Mesenchymal stem cell (in vitro differentiated cells and primary cell): Measurements from ENCODE around the gene TEX53.

ENCODE experiments used
- DNase-seq: peaks from one replicate; pipeline ENCODE4 v3.0.0-alpha.2; 2013
- H2AFZ ChIP-seq: one replicate; pipeline ENCODE4 v1.6.1; 2013; ENCODE audit warnings: low read depth, mild to moderate bottlenecking, control low read depth, inconsistent platforms, low read length, moderate library complexity
- H2AK5ac ChIP-seq: 2 replicates; pipeline ENCODE4 v1.6.1; 2013; ENCODE audit warnings: low read length, moderate library complexity, mild to moderate bottlenecking, inconsistent platforms; ENCODE audit not compliant: severe bottlenecking
- H2BK120ac ChIP-seq: one replicate; pipeline ENCODE4 v1.6.1; 2013; ENCODE audit warnings: low read depth, mild to moderate bottlenecking, inconsistent platforms, low read length, moderate library complexity
- H2BK12ac ChIP-seq, 2 experiments: one replicate each; pipeline ENCODE4 v1.6.1; 2013; ENCODE audit warnings: inconsistent platforms in 2 of 2, low read length in 2 of 2, mild to moderate bottlenecking in 2 of 2, moderate library complexity in 2 of 2, control low read depth in 1 of 2
- H2BK15ac ChIP-seq: one replicate; pipeline ENCODE4 v1.6.1; 2013; ENCODE audit warnings: mild to moderate bottlenecking, low read depth, inconsistent platforms; ENCODE audit not compliant: poor library complexity, severe bottlenecking
- H2BK5ac ChIP-seq: 2 replicates; pipeline ENCODE4 v1.6.1; 2013; ENCODE audit warnings: low read depth, mild to moderate bottlenecking, low read length, control low read depth, inconsistent platforms; ENCODE audit not compliant: poor library complexity, severe bottlenecking
- H3K14ac ChIP-seq, 2 experiments: one replicate each; pipeline ENCODE4 v1.6.1; 2013; ENCODE audit warnings: inconsistent platforms in 2 of 2, low read length in 2 of 2, control low read depth in 1 of 2, mild to moderate bottlenecking in 1 of 2, moderate library complexity in 1 of 2
- H3K18ac ChIP-seq, 2 experiments: one replicate each; pipeline ENCODE4 v1.6.1; 2013; ENCODE audit warnings: inconsistent platforms in 2 of 2, low read length in 2 of 2, control low read depth in 1 of 2, low read depth in 1 of 2, mild to moderate bottlenecking in 1 of 2
- H3K23ac ChIP-seq, 2 experiments: one replicate each; pipeline ENCODE4 v1.6.1; 2013; ENCODE audit warnings: inconsistent platforms in 2 of 2, low read length in 2 of 2, mild to moderate bottlenecking in 2 of 2, moderate library complexity in 2 of 2, control low read depth in 1 of 2
- H3K27ac ChIP-seq: 2 replicates; pipeline ENCODE4 v1.5.1; 2013; ENCODE audit warnings: mild to moderate bottlenecking, moderate library complexity, low read length, control low read depth, inconsistent platforms; ENCODE audit not compliant: poor library complexity, severe bottlenecking
- H3K27me3 ChIP-seq, 2 experiments: 2 replicates each; pipeline versions ENCODE4 v1.6.1 to v1.7.0; 2013; ENCODE audit warnings: low read length in 2 of 2, mild to moderate bottlenecking in 2 of 2, moderate library complexity in 2 of 2, control low read depth in 1 of 2, inconsistent platforms in 1 of 2; ENCODE audit not compliant: control insufficient read depth in 1 of 2, insufficient read depth in 1 of 2
- H3K36me3 ChIP-seq, 2 experiments: 2 replicates each; pipeline versions ENCODE4 v1.6.1 to v1.7.0; 2013; ENCODE audit warnings: low read length in 2 of 2, control low read depth in 1 of 2, inconsistent platforms in 1 of 2, low read depth in 1 of 2, mild to moderate bottlenecking in 1 of 2; ENCODE audit not compliant: insufficient read depth in 2 of 2, control insufficient read depth in 1 of 2
- H3K4ac ChIP-seq, 2 experiments: one replicate each; pipeline ENCODE4 v1.6.1; 2013; ENCODE audit warnings: inconsistent platforms in 2 of 2, low read length in 2 of 2, mild to moderate bottlenecking in 2 of 2, moderate library complexity in 2 of 2, control low read depth in 1 of 2, low read depth in 1 of 2
- H3K4me1 ChIP-seq: 2 replicates; pipeline ENCODE4 v1.6.1; 2013; ENCODE audit warnings: low read depth, low read length, control low read depth; ENCODE audit not compliant: control insufficient read depth, insufficient read depth
- H3K4me2 ChIP-seq: 2 replicates; pipeline ENCODE4 v1.6.1; 2013; ENCODE audit warnings: low read length, mild to moderate bottlenecking, inconsistent platforms; ENCODE audit not compliant: poor library complexity, severe bottlenecking
- H3K4me3 ChIP-seq, 2 experiments: 2 replicates each; pipeline versions ENCODE4 v1.5.1 to v1.7.0; 2013; ENCODE audit warnings: low read length in 2 of 2, mild to moderate bottlenecking in 2 of 2, control low read depth in 1 of 2, low read depth in 1 of 2; ENCODE audit not compliant: insufficient read depth in 1 of 2
- H3K79me1 ChIP-seq: replicated peaks from 2 replicates; pipeline ENCODE4 v1.6.1; 2013; ENCODE audit warnings: mild to moderate bottlenecking, control low read depth, low read length, inconsistent platforms; ENCODE audit not compliant: poor library complexity, severe bottlenecking
- H3K9ac ChIP-seq: 2 replicates; pipeline ENCODE4 v1.7.0; 2013; ENCODE audit warnings: mild to moderate bottlenecking, low read length, moderate library complexity
- H3K9me3 ChIP-seq: 2 replicates; pipeline ENCODE4 v1.7.0; 2013; ENCODE audit warnings: mild to moderate bottlenecking, low read length; ENCODE audit not compliant: control insufficient read depth
- H4K8ac ChIP-seq: one replicate; pipeline ENCODE4 v1.6.1; 2013; ENCODE audit warnings: inconsistent platforms, mild to moderate bottlenecking, low read length, moderate library complexity
- H4K91ac ChIP-seq: one replicate; pipeline ENCODE4 v1.6.1; 2013; ENCODE audit warnings: mild to moderate bottlenecking, low read length, inconsistent platforms
- WGBS: methylation state at CpG from one replicate; pipeline ENCODE4 v1.1.7; 2013; ENCODE audit warnings: mixed read lengths; 5-methylcytosine and 5-hydroxymethylcytosine counted together

TEX53 gene

DNA sequence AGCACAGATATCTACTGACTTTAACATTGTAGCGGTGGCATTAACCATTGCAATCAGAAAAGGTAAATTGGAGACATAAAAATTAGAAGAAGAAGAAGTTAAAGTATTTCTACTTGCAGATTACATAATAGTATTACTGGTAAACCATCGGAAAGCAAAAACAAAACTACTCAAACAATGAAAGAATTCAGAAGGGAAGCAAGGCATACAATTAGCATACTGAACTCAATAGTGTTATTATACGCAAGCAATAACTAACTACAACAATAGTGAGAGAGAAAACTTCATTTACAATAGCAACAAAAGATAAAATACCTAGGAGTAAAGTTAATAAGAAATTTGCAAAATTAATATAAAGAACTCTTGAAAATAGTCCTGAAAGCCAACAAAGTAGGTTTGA is 6.6 kb upstream of the TEX53 start:
- no CpG with 5 or more reads among the region's 3 CpGs for WGBS
- no peaks in the 10 kb centered on the region for H3K9me3 ChIP-seq
- no peak overlapping the region for H4K8ac ChIP-seq
- H3K4me2 ChIP-seq = no peak overlapping the region
- no peaks in the 10 kb centered on the region for H3K36me3 ChIP-seq
- no peaks in the 10 kb centered on the region for H3K79me1 ChIP-seq
- H3K18ac ChIP-seq = no peak overlapping the region
- no peak overlapping the region for H3K27ac ChIP-seq
- no peak overlapping the region for H2BK12ac ChIP-seq
- H3K4ac ChIP-seq = no peak overlapping the region
- H3K4me3 ChIP-seq = no peak overlapping the region
- no peak overlapping the region for H2BK15ac ChIP-seq
- H4K91ac ChIP-seq = no peak overlapping the region
- no peak overlapping the region for H2AK5ac ChIP-seq
- no peaks in the 10 kb centered on the region for H3K4me1 ChIP-seq
- no peak overlapping the region for H2AFZ ChIP-seq
- no peak overlapping the region for H2BK5ac ChIP-seq
- no peak for DNase-seq
- no peak overlapping the region for H3K23ac ChIP-seq
- peaks cover 9 to 30% of the 10 kb centered on the region in 2 experiments for H3K27me3 ChIP-seq
- no peak overlapping the region for H3K14ac ChIP-seq
- H3K9ac ChIP-seq = no peak overlapping the region
- no peak overlapping the region for H2BK120ac ChIP-seq

DNA sequence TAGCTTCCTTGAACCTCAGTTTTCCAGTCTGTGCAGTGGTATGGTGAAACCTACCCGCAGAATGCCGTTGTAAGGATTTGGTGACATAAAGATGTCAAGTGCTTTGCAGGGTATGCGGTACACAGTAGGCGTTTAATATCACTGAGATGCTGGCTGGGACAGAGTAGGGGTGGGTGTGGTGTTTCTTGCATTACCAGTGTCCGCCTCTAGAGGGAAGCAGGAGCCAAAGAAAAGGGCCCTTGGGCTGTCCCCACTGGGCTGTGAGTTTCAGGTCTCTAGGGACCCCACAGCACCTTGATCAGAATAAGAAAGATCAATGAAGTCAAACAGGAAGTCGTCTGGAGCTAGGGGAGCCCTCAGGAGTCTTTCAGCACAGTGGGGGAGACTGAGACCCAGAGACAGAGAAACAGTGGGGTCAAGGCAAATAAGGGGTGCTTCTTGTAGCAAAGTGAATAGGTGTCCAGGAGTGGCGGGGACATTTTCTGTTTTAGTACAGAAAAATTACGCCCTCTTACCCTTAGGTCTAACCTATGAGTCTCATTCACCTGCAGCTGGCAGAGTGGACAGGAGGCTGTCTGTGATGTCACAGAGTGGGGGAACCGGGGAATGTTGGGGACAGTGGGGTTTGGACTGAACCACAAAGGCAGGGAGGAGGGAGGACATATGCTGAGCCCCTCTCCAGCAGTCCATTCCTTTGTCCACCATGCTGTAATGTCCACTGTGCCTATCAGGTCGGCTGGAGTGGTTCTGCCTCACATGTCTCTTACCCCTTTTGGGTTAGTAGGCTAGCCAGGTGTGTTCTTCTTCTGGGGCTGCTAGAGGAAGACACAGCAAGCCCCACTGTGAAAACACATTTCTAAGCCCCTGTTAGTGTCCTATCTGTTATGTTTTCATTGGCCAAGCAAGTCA is 4.7 kb upstream of the TEX53 start:
- no peak overlapping the region for H2BK5ac ChIP-seq
- H4K91ac ChIP-seq = no peak overlapping the region
- no peak overlapping the region for H3K4me3 ChIP-seq
- H3K27me3 ChIP-seq = peaks cover 9 to 26% of the 10 kb centered on the region in 2 experiments
- peak overlapping the region in 1 of 2 experiments; percentile 51 for H2BK12ac ChIP-seq
- H3K9me3 ChIP-seq = no peaks in the 10 kb centered on the region
- no peak overlapping the region for H3K18ac ChIP-seq
- no peak overlapping the region for H3K4me2 ChIP-seq
- DNase-seq = peak; percentile 54
- no peak overlapping the region for H3K4ac ChIP-seq
- no peak overlapping the region for H3K9ac ChIP-seq
- H3K27ac ChIP-seq = no peak overlapping the region
- H2BK120ac ChIP-seq = no peak overlapping the region
- no peak overlapping the region for H3K23ac ChIP-seq
- H4K8ac ChIP-seq = no peak overlapping the region
- no peak overlapping the region for H2AFZ ChIP-seq
- H3K79me1 ChIP-seq = no peaks in the 10 kb centered on the region
- peaks cover 5% of the 10 kb centered on the region for H3K4me1 ChIP-seq
- no peak overlapping the region for H3K14ac ChIP-seq
- 34% methylated on average over 8 of the region's 10 CpGs for WGBS
- peak overlapping the region; percentile 16 for H2AK5ac ChIP-seq
- peak overlapping the region; percentile 82 for H2BK15ac ChIP-seq
- H3K36me3 ChIP-seq = no peaks in the 10 kb centered on the region

DNA sequence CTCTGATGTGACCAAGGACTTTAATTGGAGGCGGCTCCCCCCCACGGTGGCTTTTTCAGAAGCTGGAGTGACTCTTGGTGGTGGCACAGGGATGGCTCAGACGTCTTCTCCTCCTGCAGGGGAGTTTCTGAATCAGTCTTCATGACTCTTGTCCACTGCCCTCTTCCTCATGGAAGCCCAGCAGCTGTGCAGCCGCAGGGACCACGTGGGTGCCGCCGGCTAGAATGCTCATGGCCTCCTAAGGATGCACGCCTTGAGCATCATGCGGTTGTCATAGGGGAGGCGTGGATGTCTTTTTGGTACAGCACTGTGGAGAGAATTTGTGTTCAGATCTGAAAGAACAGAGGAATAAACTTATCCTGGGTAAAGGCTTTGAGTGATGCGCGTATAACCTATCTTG is 1.3 kb downstream of the TEX53 start:
- Histone ChIP-seq H3K18ac (no peak overlapping the region), H4K91ac (no peak overlapping the region), H2BK15ac (no peak overlapping the region), H3K36me3 (no peaks in the 10 kb centered on the region), H3K4ac (no peak overlapping the region), H3K4me3 (no peak overlapping the region), H3K4me1 (peaks cover 17% of the 10 kb centered on the region), H2BK12ac (no peak overlapping the region), H3K79me1 (no peaks in the 10 kb centered on the region), H3K23ac (no peak overlapping the region), H3K4me2 (no peak overlapping the region), H3K27ac (no peak overlapping the region), H2AK5ac (no peak overlapping the region), H4K8ac (no peak overlapping the region), H2BK120ac (no peak overlapping the region), H3K14ac (no peak overlapping the region), H3K9me3 (no peaks in the 10 kb centered on the region), H2AFZ (no peak overlapping the region), H3K9ac (no peak overlapping the region), H2BK5ac (no peak overlapping the region), H3K27me3 (peaks cover 4 to 14% of the 10 kb centered on the region in 2 experiments)
- 83% methylated on average over 9 of the region's 12 CpGs for WGBS
- no peak for DNase-seq

DNA sequence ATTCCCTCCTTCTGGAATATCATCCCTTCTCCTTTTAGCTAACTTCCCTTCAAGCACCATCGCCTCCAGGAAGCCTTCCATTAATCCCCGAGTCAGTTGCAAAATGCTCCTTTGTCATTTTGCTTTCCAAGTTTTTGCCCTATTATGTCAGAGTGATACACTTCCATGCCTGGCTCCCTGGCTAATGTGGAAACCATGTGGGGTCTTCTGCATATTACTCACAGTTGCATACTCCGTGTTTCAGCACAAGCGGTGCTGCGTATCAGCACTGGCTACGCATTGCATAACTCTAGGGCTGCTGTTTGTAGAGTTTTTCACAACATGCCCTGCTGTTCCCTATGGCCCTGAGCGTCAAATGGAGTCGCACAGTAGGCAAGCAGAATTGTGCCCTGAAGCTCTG is 1.9 kb downstream of the TEX53 start:
- no peak overlapping the region for H3K4me3 ChIP-seq
- no peak overlapping the region for H2AK5ac ChIP-seq
- no peak overlapping the region for H3K18ac ChIP-seq
- no peak overlapping the region for H2BK120ac ChIP-seq
- H3K4ac ChIP-seq = no peak overlapping the region
- no peaks in the 10 kb centered on the region for H3K9me3 ChIP-seq
- H2BK12ac ChIP-seq = no peak overlapping the region
- no peak overlapping the region for H4K8ac ChIP-seq
- peaks cover 0 to 9% of the 10 kb centered on the region in 2 experiments for H3K27me3 ChIP-seq
- H3K23ac ChIP-seq = no peak overlapping the region
- H3K4me1 ChIP-seq = peaks cover 17% of the 10 kb centered on the region
- peak; percentile 46 for DNase-seq
- no peaks in the 10 kb centered on the region for H3K36me3 ChIP-seq
- no peaks in the 10 kb centered on the region for H3K79me1 ChIP-seq
- no peak overlapping the region for H3K4me2 ChIP-seq
- 77% methylated on average over 8 of the region's 8 CpGs for WGBS
- no peak overlapping the region for H3K27ac ChIP-seq
- no peak overlapping the region for H3K9ac ChIP-seq
- no peak overlapping the region for H2BK15ac ChIP-seq
- no peak overlapping the region for H4K91ac ChIP-seq
- H2BK5ac ChIP-seq = no peak overlapping the region
- no peak overlapping the region for H3K14ac ChIP-seq
- no peak overlapping the region for H2AFZ ChIP-seq
